GM23338 (cell line): Measurements from ENCODE around the gene ENTPD8. TPM values are rescaled to one million over a fixed set of nuclear protein-coding genes. Genes with fewer than 3 reads are reported as not detected.

ENCODE experiments used
- ATAC-seq: fragments of 200-7000 bp; cut with Tn5 transposase; 3 replicates; pipeline ENCODE4 v1.9.1; 2020
- DNase-seq: peaks from one replicate; pipeline ENCODE4 v3.0.0-alpha.2; 2015; ENCODE audit warnings: low spot score
- H2AFZ ChIP-seq: fragments of 200-600 bp; sonication (generic); 2 replicates; pipeline ENCODE4 v1.8.0; 2016; ENCODE audit warnings: antibody characterized with exemption, mild to moderate bottlenecking, moderate library complexity
- H3F3A ChIP-seq: fragments of 200-600 bp; sonication (generic); replicated peaks from 2 replicates; pipeline ENCODE4 v1.8.0; 2017; ENCODE audit warnings: antibody characterized with exemption, mixed run types, low read depth
- H3K27ac ChIP-seq: fragments of 200-600 bp; sonication (generic); 2 replicates; pipeline ENCODE4 v1.6.1; 2016; ENCODE audit warnings: low read depth
- H3K27me3 ChIP-seq: fragments of 200-600 bp; sonication (generic); 2 replicates; pipeline ENCODE4 v1.8.0; 2016; ENCODE audit warnings: mild to moderate bottlenecking, mixed run types, moderate library complexity; ENCODE audit not compliant: insufficient read depth
- H3K36me3 ChIP-seq: fragments of 200-600 bp; sonication (generic); 2 replicates; pipeline ENCODE4 v1.8.0; 2016; ENCODE audit warnings: mild to moderate bottlenecking; ENCODE audit not compliant: insufficient read depth
- H3K4me1 ChIP-seq: fragments of 200-600 bp; sonication (generic); 2 replicates; pipeline ENCODE4 v1.8.0; 2016; ENCODE audit warnings: mild to moderate bottlenecking, moderate library complexity; ENCODE audit not compliant: insufficient read depth
- H3K4me2 ChIP-seq: fragments of 200-600 bp; sonication (generic); 2 replicates; pipeline ENCODE4 v1.7.1; 2017; ENCODE audit warnings: mixed run types
- H3K4me3 ChIP-seq: fragments of 200-600 bp; sonication (generic); 2 replicates; pipeline ENCODE4 v1.6.1; 2016; ENCODE audit warnings: mixed run types
- H3K79me2 ChIP-seq: fragments of 200-600 bp; sonication (generic); replicated peaks from 2 replicates; pipeline ENCODE4 v1.8.0; 2017; ENCODE audit warnings: mild to moderate bottlenecking; ENCODE audit not compliant: insufficient read depth
- H3K9me2 ChIP-seq: fragments of 200-600 bp; sonication (generic); 2 replicates; pipeline ENCODE4 v1.8.0; 2017; ENCODE audit not compliant: insufficient read depth
- H4K20me1 ChIP-seq: fragments of 200-600 bp; sonication (generic); replicated peaks from 2 replicates; pipeline ENCODE4 v1.8.0; 2017; ENCODE audit warnings: mild to moderate bottlenecking; ENCODE audit not compliant: insufficient read depth
- H3K27ac Mint-ChIP-seq: 2 replicates; pipeline ENCODE4 v1.8.0; 2020; ENCODE audit warnings: inconsistent platforms, mild to moderate bottlenecking, moderate library complexity, mixed read lengths
- H3K27me3 Mint-ChIP-seq: 3 replicates; pipeline ENCODE4 v1.8.0; 2022; ENCODE audit warnings: low read depth, mild to moderate bottlenecking, moderate library complexity, mixed read lengths, inconsistent platforms; ENCODE audit not compliant: insufficient read depth, poor library complexity
- H3K36me3 Mint-ChIP-seq: 3 replicates; pipeline ENCODE4 v1.8.0; 2021; ENCODE audit warnings: low read depth, mild to moderate bottlenecking, inconsistent platforms, moderate library complexity, mixed read lengths
- H3K4me1 Mint-ChIP-seq: 3 replicates; pipeline ENCODE4 v1.8.0; 2020; ENCODE audit warnings: mild to moderate bottlenecking, inconsistent platforms, mixed read lengths
- H3K4me3 Mint-ChIP-seq: 3 replicates; pipeline ENCODE4 v1.8.0; 2021; ENCODE audit warnings: moderate library complexity, mild to moderate bottlenecking, inconsistent platforms, mixed read lengths
- H3K9me3 Mint-ChIP-seq: 3 replicates; pipeline ENCODE4 v1.8.0; 2020; ENCODE audit warnings: moderate library complexity, mild to moderate bottlenecking, inconsistent platforms, mixed read lengths
- CREB1 ChIP-seq: fragments of 250-450 bp; sonication (Bioruptor Pico); IDR thresholded peaks from 2 replicates; pipeline ENCODE4 v1.5.0; 2020; ENCODE audit warnings: low read depth, mild to moderate bottlenecking, moderate library complexity
- EZH2phosphoT487 ChIP-seq: fragments of 200-600 bp; sonication (generic); IDR thresholded peaks from one replicate; pipeline ENCODE4 v1.8.1; 2018; ENCODE audit warnings: antibody characterized with exemption; ENCODE audit not compliant: unreplicated experiment
- JUNB ChIP-seq: IDR thresholded peaks from one replicate; pipeline ENCODE4 v1.6.1; 2016; ENCODE audit warnings: antibody characterized with exemption; ENCODE audit not compliant: unreplicated experiment
- POLR2AphosphoS5 ChIP-seq: IDR thresholded peaks from 2 replicates; pipeline ENCODE4 v1.6.1; 2016; ENCODE audit warnings: antibody characterized with exemption, low read depth
- polyA plus RNA-seq: library from polyadenylated mRNA; unstranded; fragments of >200 nt; fragmentation: Nextera tagmentation; extraction: Ambion mirVana; gene quantifications from 2 replicates; pipeline ENCODE4 v1.2.1, GENCODE V29; 2016
- total RNA-seq: library from RNA; depleted of rRNA; stranded (reverse); fragments of >200 nt; shearing (Covaris generic); gene quantifications from 2 replicates; pipeline ENCODE4 v1.2.3, GENCODE V29; 2014
- TF ChIP-seq, protein P1 (sequence below): fragments of 250-450 bp; sonication (Bioruptor Pico); IDR thresholded peaks from 2 replicates; pipeline ENCODE4 v1.5.0; 2020; ENCODE audit warnings: mild to moderate bottlenecking, moderate library complexity
- TF ChIP-seq, protein P2 (sequence below): IDR thresholded peaks from 2 replicates; pipeline ENCODE4 v1.6.1; 2016; ENCODE audit warnings: antibody characterized with exemption

The ENTPD8 gene
- total and polyA plus RNA-seq, 2 experiments from 2014 or later: 0.42 to 0.89 TPM

DNA sequence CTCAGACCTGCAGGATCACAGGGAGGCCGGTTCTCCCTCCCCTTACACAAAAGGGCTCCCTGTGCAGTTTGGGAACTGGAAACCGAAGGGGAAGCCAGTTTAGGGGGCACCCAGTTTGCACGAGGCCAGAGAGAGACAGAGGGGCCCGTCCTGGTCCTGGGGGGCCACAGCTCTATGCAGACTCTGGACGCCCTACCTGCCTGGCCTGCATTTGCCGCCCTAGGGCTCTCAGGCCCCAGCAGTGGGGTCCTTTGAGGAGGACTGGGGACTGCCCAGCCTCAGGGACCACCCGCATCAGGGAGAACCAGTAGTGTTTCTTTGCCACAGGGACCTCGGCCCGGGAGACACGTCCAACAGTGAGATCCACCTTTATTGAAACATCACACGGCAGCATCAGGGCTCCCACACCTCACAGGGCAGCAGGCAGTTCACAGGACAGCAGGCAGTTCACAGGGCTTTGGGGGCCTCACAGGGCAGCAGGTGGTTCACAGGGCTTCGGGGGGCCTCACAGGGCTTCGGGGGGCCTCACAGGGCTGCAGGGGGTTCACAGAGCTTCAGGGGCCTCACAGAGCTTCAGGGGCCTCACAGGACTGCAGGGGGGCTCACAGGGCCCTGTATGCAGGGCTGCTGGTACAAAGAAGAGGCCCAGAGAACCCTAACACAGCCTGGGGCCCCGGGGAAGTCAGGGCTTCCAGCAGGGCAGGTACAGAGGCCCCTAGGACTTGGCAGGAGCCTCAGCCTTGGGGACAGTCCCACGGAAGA, 18.6 kb upstream of the ENTPD8 start (continued):
- TF ChIP-seq, protein P1, sequence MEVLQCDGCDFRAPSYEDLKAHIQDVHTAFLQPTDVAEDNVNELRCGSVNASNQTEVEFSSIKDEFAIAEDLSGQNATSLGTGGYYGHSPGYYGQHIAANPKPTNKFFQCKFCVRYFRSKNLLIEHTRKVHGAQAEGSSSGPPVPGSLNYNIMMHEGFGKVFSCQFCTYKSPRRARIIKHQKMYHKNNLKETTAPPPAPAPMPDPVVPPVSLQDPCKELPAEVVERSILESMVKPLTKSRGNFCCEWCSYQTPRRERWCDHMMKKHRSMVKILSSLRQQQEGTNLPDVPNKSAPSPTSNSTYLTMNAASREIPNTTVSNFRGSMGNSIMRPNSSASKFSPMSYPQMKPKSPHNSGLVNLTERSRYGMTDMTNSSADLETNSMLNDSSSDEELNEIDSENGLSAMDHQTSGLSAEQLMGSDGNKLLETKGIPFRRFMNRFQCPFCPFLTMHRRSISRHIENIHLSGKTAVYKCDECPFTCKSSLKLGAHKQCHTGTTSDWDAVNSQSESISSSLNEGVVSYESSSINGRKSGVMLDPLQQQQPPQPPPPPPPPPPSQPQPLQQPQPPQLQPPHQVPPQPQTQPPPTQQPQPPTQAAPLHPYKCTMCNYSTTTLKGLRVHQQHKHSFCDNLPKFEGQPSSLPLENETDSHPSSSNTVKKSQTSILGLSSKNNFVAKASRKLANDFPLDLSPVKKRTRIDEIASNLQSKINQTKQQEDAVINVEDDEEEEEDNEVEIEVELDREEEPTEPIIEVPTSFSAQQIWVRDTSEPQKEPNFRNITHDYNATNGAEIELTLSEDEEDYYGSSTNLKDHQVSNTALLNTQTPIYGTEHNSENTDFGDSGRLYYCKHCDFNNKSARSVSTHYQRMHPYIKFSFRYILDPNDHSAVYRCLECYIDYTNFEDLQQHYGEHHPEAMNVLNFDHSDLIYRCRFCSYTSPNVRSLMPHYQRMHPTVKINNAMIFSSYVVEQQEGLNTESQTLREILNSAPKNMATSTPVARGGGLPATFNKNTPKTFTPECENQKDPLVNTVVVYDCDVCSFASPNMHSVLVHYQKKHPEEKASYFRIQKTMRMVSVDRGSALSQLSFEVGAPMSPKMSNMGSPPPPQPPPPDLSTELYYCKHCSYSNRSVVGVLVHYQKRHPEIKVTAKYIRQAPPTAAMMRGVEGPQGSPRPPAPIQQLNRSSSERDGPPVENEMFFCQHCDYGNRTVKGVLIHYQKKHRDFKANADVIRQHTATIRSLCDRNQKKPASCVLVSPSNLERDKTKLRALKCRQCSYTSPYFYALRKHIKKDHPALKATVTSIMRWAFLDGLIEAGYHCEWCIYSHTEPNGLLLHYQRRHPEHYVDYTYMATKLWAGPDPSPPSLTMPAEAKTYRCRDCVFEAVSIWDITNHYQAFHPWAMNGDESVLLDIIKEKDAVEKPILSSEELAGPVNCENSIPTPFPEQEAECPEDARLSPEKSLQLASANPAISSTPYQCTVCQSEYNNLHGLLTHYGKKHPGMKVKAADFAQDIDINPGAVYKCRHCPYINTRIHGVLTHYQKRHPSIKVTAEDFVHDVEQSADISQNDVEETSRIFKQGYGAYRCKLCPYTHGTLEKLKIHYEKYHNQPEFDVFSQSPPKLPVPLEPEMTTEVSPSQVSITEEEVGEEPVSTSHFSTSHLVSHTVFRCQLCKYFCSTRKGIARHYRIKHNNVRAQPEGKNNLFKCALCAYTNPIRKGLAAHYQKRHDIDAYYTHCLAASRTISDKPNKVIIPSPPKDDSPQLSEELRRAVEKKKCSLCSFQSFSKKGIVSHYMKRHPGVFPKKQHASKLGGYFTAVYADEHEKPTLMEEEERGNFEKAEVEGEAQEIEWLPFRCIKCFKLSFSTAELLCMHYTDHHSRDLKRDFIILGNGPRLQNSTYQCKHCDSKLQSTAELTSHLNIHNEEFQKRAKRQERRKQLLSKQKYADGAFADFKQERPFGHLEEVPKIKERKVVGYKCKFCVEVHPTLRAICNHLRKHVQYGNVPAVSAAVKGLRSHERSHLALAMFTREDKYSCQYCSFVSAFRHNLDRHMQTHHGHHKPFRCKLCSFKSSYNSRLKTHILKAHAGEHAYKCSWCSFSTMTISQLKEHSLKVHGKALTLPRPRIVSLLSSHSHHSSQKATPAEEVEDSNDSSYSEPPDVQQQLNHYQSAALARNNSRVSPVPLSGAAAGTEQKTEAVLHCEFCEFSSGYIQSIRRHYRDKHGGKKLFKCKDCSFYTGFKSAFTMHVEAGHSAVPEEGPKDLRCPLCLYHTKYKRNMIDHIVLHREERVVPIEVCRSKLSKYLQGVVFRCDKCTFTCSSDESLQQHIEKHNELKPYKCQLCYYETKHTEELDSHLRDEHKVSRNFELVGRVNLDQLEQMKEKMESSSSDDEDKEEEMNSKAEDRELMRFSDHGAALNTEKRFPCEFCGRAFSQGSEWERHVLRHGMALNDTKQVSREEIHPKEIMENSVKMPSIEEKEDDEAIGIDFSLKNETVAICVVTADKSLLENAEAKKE: no peak
- TF ChIP-seq EZH2phosphoT487: no peak

DNA sequence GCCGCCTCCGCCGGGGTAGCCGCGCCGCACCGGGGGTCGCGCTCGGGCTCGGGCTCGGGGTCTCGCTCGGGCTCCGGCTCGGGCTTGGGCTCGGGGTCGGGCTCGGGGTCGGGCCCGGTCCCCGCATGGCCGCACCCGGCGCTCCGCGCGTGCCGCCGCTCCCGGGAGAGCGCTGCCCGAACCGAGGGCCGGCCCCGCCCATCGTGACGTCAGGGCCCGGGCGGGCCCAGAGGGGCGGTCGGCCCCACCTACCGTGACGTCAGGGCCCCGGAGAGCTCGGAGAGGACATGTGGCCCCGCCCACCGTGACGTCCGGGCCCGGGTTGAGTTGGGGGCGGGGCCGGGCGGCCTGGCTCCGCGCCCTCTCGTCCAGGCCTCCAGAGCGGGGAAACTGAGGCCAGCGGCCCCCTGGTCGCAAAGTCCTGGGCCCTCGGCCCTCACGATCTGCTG, 18.0 kb upstream of the ENTPD8 start, which contains the start of gene NSMF:
Gene NSMF (minus strand): TSS at position 183 of the 449 bp plus-strand sequence. CDS start 232 bp downstream, outside the sequence.
- Histone ChIP-seq H3K27me3 (no peaks in the 10 kb centered on the region), H3K9me2 (no peaks in the 10 kb centered on the region), H3K79me2 (no peaks in the 10 kb centered on the region), H4K20me1 (no peaks in the 10 kb centered on the region; the same call in 1 of the 2 replicates), H3K4me2 (peak within 1 kb of the TSS; percentile 83), H3K27ac (no peak within 1 kb of the TSS), H3F3A (0 out of 2 replicates have a peak, but pooled peaks cover 3% of the 10 kb centered on the region), H3K36me3 (no peaks in the 10 kb centered on the region), H3K4me1 (peaks cover 6% of the 10 kb centered on the region; the same call in 1 of the 2 replicates), H3K4me3 (peak within 1 kb of the TSS; percentile 71), H2AFZ (peak within 1 kb of the TSS; percentile 99)
- H3K36me3 Mint-ChIP-seq: peaks cover 3% of the 10 kb centered on the region; the same call in 1 of the 3 replicates
- H3K27ac Mint-ChIP-seq: no peak within 1 kb of the TSS
- H3K4me1 Mint-ChIP-seq: peaks cover 8% of the 10 kb centered on the region; the same call in 2 of the 3 replicates
- peak within 1 kb of the TSS; percentile 46 for H3K4me3 Mint-ChIP-seq
- no peaks in the 10 kb centered on the region for H3K9me3 Mint-ChIP-seq
- ATAC-seq: peak; percentile 19
- TF ChIP-seq CREB1 (peak; percentile 98), POLR2AphosphoS5 (peak; percentile 56; the same call in 1 of the 2 replicates), JUNB (no peak)
- TF ChIP-seq, protein P1: no peak
- TF ChIP-seq, protein P2, sequence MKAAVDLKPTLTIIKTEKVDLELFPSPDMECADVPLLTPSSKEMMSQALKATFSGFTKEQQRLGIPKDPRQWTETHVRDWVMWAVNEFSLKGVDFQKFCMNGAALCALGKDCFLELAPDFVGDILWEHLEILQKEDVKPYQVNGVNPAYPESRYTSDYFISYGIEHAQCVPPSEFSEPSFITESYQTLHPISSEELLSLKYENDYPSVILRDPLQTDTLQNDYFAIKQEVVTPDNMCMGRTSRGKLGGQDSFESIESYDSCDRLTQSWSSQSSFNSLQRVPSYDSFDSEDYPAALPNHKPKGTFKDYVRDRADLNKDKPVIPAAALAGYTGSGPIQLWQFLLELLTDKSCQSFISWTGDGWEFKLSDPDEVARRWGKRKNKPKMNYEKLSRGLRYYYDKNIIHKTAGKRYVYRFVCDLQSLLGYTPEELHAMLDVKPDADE: no peak
- H3K27me3 Mint-ChIP-seq: peaks cover 6% of the 10 kb centered on the region
- peak; percentile 96 for DNase-seq
